HepG2 (cell line): ENCODE measurements around the gene ZNF326. TPM values are rescaled to one million over a fixed set of nuclear protein-coding genes. Genes with fewer than 3 reads are reported as not detected.

ENCODE experiments used
- ATAC-seq: fragments of 200-7000 bp; cut with Tn5 transposase; 3 replicates; pipeline ENCODE4 v1.9.1; 2020; ENCODE audit warnings: mild to moderate bottlenecking, moderate library complexity
- BruUV-seq: library from RNA; stranded (reverse); fragments of 400-500 nt; replicated peaks from 2 replicates; lab custom pipeline; 2021; lab: Mats Ljungman, UMichigan
- CTCF ChIA-PET: fragments of 300-600 bp; formaldehyde crosslinking; extraction: SDS; loops from one replicate; lab custom pipeline; 2021; ENCODE audit warnings: low total read pairs, inconsistent platforms, low intra/inter-chr PET ratio; lab: Yijun Ruan, JAX
- POLR2A ChIA-PET: fragments of 350-600 bp; sonication (Branson Sonifier 250); formaldehyde crosslinking; loops from one replicate; lab custom pipeline; 2020; ENCODE audit warnings: antibody characterized with exemption, inconsistent platforms; lab: Yijun Ruan, JAX
- DNase-seq: peaks from one replicate; pipeline ENCODE4 v3.0.0-alpha.2; 2015; ENCODE audit warnings: low spot score
- FAIRE-seq: peaks from 3 replicates; lab custom pipeline; 2011; peaks lifted over from hg19 to GRCh38; lab: Jason Lieb, UNC
- H2AFZ ChIP-seq: one replicate; pipeline ENCODE4 v1.6.1; 2011; ENCODE audit warnings: low read length, inconsistent platforms
- H3K27ac ChIP-seq: fragments of 300-600 bp; 3 replicates; pipeline ENCODE4 v1.8.0; 2011; ENCODE audit warnings: mixed run types, mild to moderate bottlenecking, mixed read lengths, low read length, inconsistent platforms; ENCODE audit not compliant: insufficient read depth; ENCODE audit errors: extremely low read length
- H3K27me3 ChIP-seq, 2 experiments: fragments of 200-600 bp in 1 of 2; 2 replicates in 1 of 2; 3 replicates in 1 of 2; pipeline versions ENCODE4 v1.6.0 to v1.8.0; 2011; ENCODE audit warnings: low read length in 2 of 2, mild to moderate bottlenecking in 2 of 2, moderate library complexity in 2 of 2, inconsistent platforms in 1 of 2; ENCODE audit not compliant: insufficient read depth in 2 of 2, control insufficient read depth in 1 of 2
- H3K36me3 ChIP-seq, 2 experiments: fragments of 200-600 bp in 1 of 2; replicated peaks in 1 of 2; 2 replicates in 1 of 2; 3 replicates in 1 of 2; pipeline versions ENCODE4 v1.5.1 to v1.8.0; 2011; ENCODE audit warnings: low read length in 2 of 2, inconsistent platforms in 1 of 2; ENCODE audit not compliant: insufficient read depth in 2 of 2, control insufficient read depth in 1 of 2
- H3K4me1 ChIP-seq: 2 replicates; pipeline ENCODE4 v1.5.1; 2012; ENCODE audit warnings: low read length, inconsistent platforms; ENCODE audit not compliant: insufficient read depth
- H3K4me2 ChIP-seq: 2 replicates; pipeline ENCODE4 v1.6.0; 2011; ENCODE audit warnings: low read depth, low read length, inconsistent platforms
- H3K4me3 ChIP-seq, 3 experiments: fragments of 200-600 bp in 1 of 3; sonication (generic), shearing (Covaris generic) in 1 of 3; replicated peaks in 1 of 3; 2 replicates each; pipeline ENCODE4 v1.5.1; 2011 to 2016; ENCODE audit warnings: low read length in 3 of 3, inconsistent platforms in 2 of 3, low read depth in 2 of 3, mild to moderate bottlenecking in 2 of 3, control low read depth in 1 of 3, mixed read lengths in 1 of 3; ENCODE audit not compliant: insufficient read depth in 1 of 3
- H3K79me2 ChIP-seq: one replicate; pipeline ENCODE4 v1.6.1; 2011; ENCODE audit warnings: low read length, inconsistent platforms; ENCODE audit not compliant: insufficient read depth
- H3K9ac ChIP-seq: 2 replicates; pipeline ENCODE4 v1.6.0; 2011; ENCODE audit warnings: mild to moderate bottlenecking, low read depth, low read length, inconsistent platforms; ENCODE audit not compliant: insufficient read depth
- H3K9me3 ChIP-seq: 2 replicates; pipeline ENCODE4 v1.5.1; 2012; ENCODE audit warnings: mild to moderate bottlenecking, low read length
- H4K20me1 ChIP-seq: 2 replicates; pipeline ENCODE4 v1.6.0; 2011; ENCODE audit warnings: inconsistent platforms, mild to moderate bottlenecking, low read length, moderate library complexity; ENCODE audit not compliant: insufficient read depth
- ATF3 ChIP-seq: sonication (generic); formaldehyde crosslinking; IDR thresholded peaks from 2 replicates; pipeline ENCODE4 v1.4.0; 2020; ENCODE audit warnings: missing genetic modification reagents
- CBX1 ChIP-seq: IDR thresholded peaks from one replicate; pipeline ENCODE4 v1.6.1; 2016; ENCODE audit warnings: antibody characterized with exemption, low read depth
- FOSL2 ChIP-seq: sonication (generic); formaldehyde crosslinking; IDR thresholded peaks from 2 replicates; pipeline ENCODE4 v1.4.0; 2020; ENCODE audit warnings: missing genetic modification reagents
- MTERF4 ChIP-seq: sonication (generic); formaldehyde crosslinking; IDR thresholded peaks from 2 replicates; pipeline ENCODE4 v1.8.0; 2023; ENCODE audit warnings: mild to moderate bottlenecking, missing genetic modification reagents
- RXRB ChIP-seq: IDR thresholded peaks from 2 replicates; pipeline ENCODE4 v1.6.1; 2016; ENCODE audit warnings: borderline replicate concordance, missing genetic modification reagents, missing compliant biosample characterization
- SP5 ChIP-seq: IDR thresholded peaks from 2 replicates; pipeline ENCODE4 v1.6.1; 2016; ENCODE audit warnings: low read depth, borderline replicate concordance
- ZNF777 ChIP-seq: sonication (generic); formaldehyde crosslinking; IDR thresholded peaks from 2 replicates; pipeline ENCODE4 v1.4.0; 2020; ENCODE audit warnings: missing genetic modification reagents
- ZNF850 ChIP-seq: sonication (generic); formaldehyde crosslinking; conservative IDR thresholded peaks from 2 replicates; pipeline ENCODE4 v1.9.0; 2021; ENCODE audit warnings: mild to moderate bottlenecking, missing genetic modification reagents
- ZSCAN9 ChIP-seq: IDR thresholded peaks from 2 replicates; pipeline ENCODE4 v1.6.1; 2016; ENCODE audit warnings: borderline replicate concordance
- WGBS: methylation state at CpG from one replicate; pipeline ENCODE4 v1.1.6; 2017; ENCODE audit warnings: low lambda C conversion rate; 5-methylcytosine and 5-hydroxymethylcytosine counted together
- in situ Hi-C: cut with HindIII; loops from 2 replicates; pipeline ENCODE4 v1.10.0; 2017; ENCODE audit warnings: low pct_unique_long_range_greater_than_20kb; ENCODE audit not compliant: extremely low pct_ligation_motif_present
- intact Hi-C: fragments of 100-400 bp; cut with micrococcal nuclease; formaldehyde crosslinking; loops from one replicate; pipeline ENCODE4 v1.10.0; 2022; ENCODE audit not compliant: unreplicated experiment
- polyA plus RNA-seq, 8 experiments: library from polyadenylated mRNA; depleted of rRNA in 3 of 8; stranded (reverse) in 7 of 8; unstranded in 1 of 8; fragments of >200 nt; fragmentation: Illumina TruSeq in 4 of 8; extraction: Trizol in 4 of 8; gene quantifications; 2 replicates each; pipeline versions ENCODE4 v1.2.1 to v1.2.3, GENCODE V29; 2011 to 2016; ENCODE audit warnings: low read depth in 4 of 8, missing spikeins in 1 of 8, mixed read lengths in 1 of 8; ENCODE audit not compliant: insufficient read depth in 1 of 8
- total RNA-seq, 5 experiments: library from RNA; depleted of rRNA; stranded (reverse); fragments of >200 nt; fragmentation: Illumina TruSeq; extraction: Trizol; gene quantifications; 2 replicates each; pipeline ENCODE4 v1.2.3, GENCODE V29; 2016; ENCODE audit warnings: low read depth in 1 of 5
- TF ChIP-seq, protein P1 (sequence below): sonication (generic); formaldehyde crosslinking; IDR thresholded peaks from 2 replicates; pipeline ENCODE4 v1.8.0; 2022; ENCODE audit warnings: missing genetic modification reagents, mild to moderate bottlenecking, moderate library complexity, borderline replicate concordance
- TF ChIP-seq, protein P2 (sequence below): sonication (generic); formaldehyde crosslinking; conservative IDR thresholded peaks from 2 replicates; pipeline ENCODE4 v1.4.0; 2020; ENCODE audit warnings: missing genetic modification reagents

ZNF326 gene
- total and polyA plus RNA-seq, 2 of the 13 experiments (the other 11 are each of a cell fraction or from before 2014, with no cell fraction given) = 6.3 to 16.4 TPM

- 72% methylated on average over 4 of the region's 4 CpGs for WGBS
- intact Hi-C loops = no loop called here
Measured at GRCh38 chr1:89974256-89974655, 20.7 kb upstream of the ZNF326 start.

DNA sequence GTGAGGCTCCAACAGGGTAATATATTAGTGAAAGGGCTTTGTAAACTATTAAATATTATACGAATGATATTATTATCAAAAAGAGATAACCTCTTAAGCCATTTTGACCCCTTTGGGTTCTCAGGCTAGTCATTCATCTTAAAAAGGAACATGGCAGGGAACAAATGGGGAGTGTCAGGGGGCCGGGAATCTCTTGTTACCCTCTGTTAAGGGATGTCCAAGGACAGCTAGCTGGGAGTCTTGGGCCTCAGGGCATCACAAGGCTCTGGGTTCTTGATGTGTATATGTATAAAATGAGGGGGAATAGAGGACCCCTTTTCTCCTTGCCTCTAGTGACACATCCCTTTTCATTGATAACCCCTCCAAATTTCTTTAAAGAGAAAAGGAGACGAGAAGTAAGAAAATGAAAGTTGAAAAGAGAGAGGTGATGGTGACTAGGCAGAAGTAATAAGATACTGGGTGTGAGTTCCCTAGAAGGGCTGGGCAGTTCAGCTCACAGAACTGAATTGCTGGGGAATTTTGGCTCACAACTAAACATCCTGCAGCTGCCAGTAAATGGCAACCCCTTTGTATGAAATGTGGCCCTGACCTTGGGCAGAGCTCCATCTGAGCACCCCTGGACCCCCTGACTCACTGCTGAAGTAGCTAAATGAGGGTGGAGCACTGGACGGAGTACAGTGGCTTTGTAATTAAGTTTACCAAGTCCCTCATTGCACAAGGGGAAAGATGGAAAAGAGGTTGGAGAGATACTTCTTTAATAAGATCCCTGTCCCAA is 20.0 kb upstream of the ZNF326 start:
- BruUV-seq = no TSS peak

More at GRCh38 chr1:89974256-89974655, 20.7 kb upstream of the ZNF326 start:
- Histone ChIP-seq H3K27ac (no peak overlapping the region), H3K9me3 (no peaks in the 10 kb centered on the region), H3K4me3 (no peak overlapping the region), H3K4me1 (peaks cover 11% of the 10 kb centered on the region), H2AFZ (no peak overlapping the region)
- ATAC-seq (no peak), FAIRE-seq (no peak)
- CTCF ChIA-PET = no interaction called here
- no peak for TF ChIP-seq RXRB (CRISPR knock-in tag)
- TF ChIP-seq CBX1 = no peak
- TF ChIP-seq, all 625 proteins: peak for 0
- Histone ChIP-seq H3K9ac (no peak overlapping the region), H3K27me3 (no peaks in the 10 kb centered on the region; a peak in 1 of 5 replicates), H3K79me2 (no peaks in the 10 kb centered on the region), H4K20me1 (no peaks in the 10 kb centered on the region), H3K4me2 (no peak overlapping the region), H3K36me3 (no peaks in the 10 kb centered on the region)
- DNase-seq = no peak
- no TSS peak for BruUV-seq
- in situ Hi-C loops = no loop called here
- POLR2A ChIA-PET = no interaction called here

More for the DNA sequence above, 20.0 kb upstream of the ZNF326 start:
- no peaks in the 10 kb centered on the region for H4K20me1 ChIP-seq
- in situ Hi-C loops = no loop called here
- no peaks in the 10 kb centered on the region for H3K79me2 ChIP-seq
- FAIRE-seq = no peak
- POLR2A ChIA-PET = no interaction called here
- WGBS = 32% methylated on average over 4 of the region's 4 CpGs
- TF ChIP-seq, protein P1, sequence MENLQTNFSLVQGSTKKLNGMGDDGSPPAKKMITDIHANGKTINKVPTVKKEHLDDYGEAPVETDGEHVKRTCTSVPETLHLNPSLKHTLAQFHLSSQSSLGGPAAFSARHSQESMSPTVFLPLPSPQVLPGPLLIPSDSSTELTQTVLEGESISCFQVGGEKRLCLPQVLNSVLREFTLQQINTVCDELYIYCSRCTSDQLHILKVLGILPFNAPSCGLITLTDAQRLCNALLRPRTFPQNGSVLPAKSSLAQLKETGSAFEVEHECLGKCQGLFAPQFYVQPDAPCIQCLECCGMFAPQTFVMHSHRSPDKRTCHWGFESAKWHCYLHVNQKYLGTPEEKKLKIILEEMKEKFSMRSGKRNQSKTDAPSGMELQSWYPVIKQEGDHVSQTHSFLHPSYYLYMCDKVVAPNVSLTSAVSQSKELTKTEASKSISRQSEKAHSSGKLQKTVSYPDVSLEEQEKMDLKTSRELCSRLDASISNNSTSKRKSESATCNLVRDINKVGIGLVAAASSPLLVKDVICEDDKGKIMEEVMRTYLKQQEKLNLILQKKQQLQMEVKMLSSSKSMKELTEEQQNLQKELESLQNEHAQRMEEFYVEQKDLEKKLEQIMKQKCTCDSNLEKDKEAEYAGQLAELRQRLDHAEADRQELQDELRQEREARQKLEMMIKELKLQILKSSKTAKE = no peak
- no peak for TF ChIP-seq ZNF850 (CRISPR knock-in tag)
- no peak for TF ChIP-seq ATF3 (CRISPR knock-in tag)
- TF ChIP-seq MTERF4 (CRISPR knock-in tag) = no peak
- TF ChIP-seq, protein P2, sequence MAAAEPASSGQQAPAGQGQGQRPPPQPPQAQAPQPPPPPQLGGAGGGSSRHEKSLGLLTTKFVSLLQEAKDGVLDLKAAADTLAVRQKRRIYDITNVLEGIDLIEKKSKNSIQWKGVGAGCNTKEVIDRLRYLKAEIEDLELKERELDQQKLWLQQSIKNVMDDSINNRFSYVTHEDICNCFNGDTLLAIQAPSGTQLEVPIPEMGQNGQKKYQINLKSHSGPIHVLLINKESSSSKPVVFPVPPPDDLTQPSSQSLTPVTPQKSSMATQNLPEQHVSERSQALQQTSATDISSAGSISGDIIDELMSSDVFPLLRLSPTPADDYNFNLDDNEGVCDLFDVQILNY (CRISPR knock-in tag) = no peak
- no peak for TF ChIP-seq ZNF777 (CRISPR knock-in tag)
- peak; percentile 60; the same call in 1 of the 2 replicates for TF ChIP-seq FOSL2 (CRISPR knock-in tag)
- TF ChIP-seq SP5 (CRISPR knock-in tag) = 0 out of 2 replicates have a peak, but pooled peaks have one; percentile 15
- TF ChIP-seq ZSCAN9 (CRISPR knock-in tag) = no peak
- TF ChIP-seq, all 625 proteins: peak for 2
- ATAC-seq (peak; percentile 41; the same call in 2 of the 3 replicates), DNase-seq (peak; percentile 28)
- H2AFZ ChIP-seq = no peak overlapping the region
- H3K4me2 ChIP-seq = peak overlapping the region; percentile 24; the same call in 1 of the 2 replicates
- no peak overlapping the region for H3K27ac ChIP-seq
- no peak overlapping the region for H3K4me3 ChIP-seq
- intact Hi-C loops = no loop called here
- H3K9me3 ChIP-seq = no peaks in the 10 kb centered on the region
- no peaks in the 10 kb centered on the region; a peak in 1 of 5 replicates for H3K27me3 ChIP-seq
- H3K4me1 ChIP-seq = peaks cover 11% of the 10 kb centered on the region
- H3K36me3 ChIP-seq = no peaks in the 10 kb centered on the region
- CTCF ChIA-PET = no interaction called here
- H3K9ac ChIP-seq = no peak overlapping the region
